GM12878 (cell line): ENCODE results near the gene KRT73. TPM values are rescaled to one million over a fixed set of nuclear protein-coding genes. Genes with fewer than 3 reads are reported as not detected.

Experiments
- ATAC-seq: fragments of 200-7000 bp; cut with Tn5 transposase; 3 replicates; pipeline ENCODE4 v1.9.1; 2020; ENCODE audit warnings: mild to moderate bottlenecking, moderate library complexity
- BruUV-seq: library from RNA; stranded (reverse); fragments of 400-500 nt; replicated peaks from 2 replicates; lab custom pipeline; 2021; lab: Mats Ljungman, UMichigan
- CTCF ChIA-PET: fragments of 300-600 bp; sonication (Branson Sonifier 250); formaldehyde crosslinking; extraction: SDS; loops from one replicate; lab custom pipeline; 2021; ENCODE audit warnings: inconsistent platforms; lab: Yijun Ruan, JAX
- POLR2A ChIA-PET: fragments of 350-600 bp; formaldehyde crosslinking; extraction: SDS; loops from one replicate; lab custom pipeline; 2021; ENCODE audit warnings: inconsistent platforms; lab: Charles Lee
- RAD21 ChIA-PET: fragments of 300-600 bp; sonication (Branson Sonifier 250); formaldehyde crosslinking; loops from one replicate; lab custom pipeline; 2023; ENCODE audit warnings: antibody characterized with exemption; ENCODE audit not compliant: unreplicated experiment; lab: Charles Lee
- SMC1A ChIA-PET: fragments of 300-600 bp; sonication (Branson Sonifier 250); formaldehyde crosslinking; loops from one replicate; lab custom pipeline; 2023; ENCODE audit not compliant: unreplicated experiment, uncharacterized antibody; lab: Charles Lee
- DNase-seq: peaks from one replicate; pipeline ENCODE4 v3.0.0-alpha.2; 2011; ENCODE audit warnings: low read depth, low spot score
- FAIRE-seq: peaks from 3 replicates; lab custom pipeline; 2011; peaks lifted over from hg19 to GRCh38; lab: Jason Lieb, UNC
- H2AFZ ChIP-seq: 2 replicates; pipeline ENCODE4 v1.6.0; 2011; ENCODE audit warnings: low read depth, low read length, control low read depth; ENCODE audit not compliant: control insufficient read depth
- H3K27ac ChIP-seq: 2 replicates; pipeline ENCODE4 v1.5.1; 2011; ENCODE audit warnings: control low read depth; ENCODE audit not compliant: control insufficient read depth, insufficient read depth
- H3K27me3 ChIP-seq, 2 experiments: replicated peaks in 1 of 2; 2 replicates each; pipeline versions ENCODE4 v1.6.0 to v1.6.1; 2011; ENCODE audit warnings: low read length in 1 of 2; ENCODE audit not compliant: control insufficient read depth in 2 of 2, insufficient read depth in 2 of 2
- H3K36me3 ChIP-seq, 2 experiments: 2 replicates each; pipeline ENCODE4 v1.5.1; 2011; ENCODE audit warnings: low read length in 1 of 2; ENCODE audit not compliant: control insufficient read depth in 2 of 2, insufficient read depth in 2 of 2
- H3K4me1 ChIP-seq: 2 replicates; pipeline ENCODE4 v1.6.1; 2011; ENCODE audit warnings: mild to moderate bottlenecking, low read length, moderate library complexity, mixed read lengths; ENCODE audit not compliant: control insufficient read depth, insufficient read depth
- H3K4me2 ChIP-seq: 2 replicates; pipeline ENCODE4 v1.6.0; 2011; ENCODE audit warnings: control low read depth; ENCODE audit not compliant: control insufficient read depth, insufficient read depth
- H3K4me3 ChIP-seq: fragments of 200-600 bp; sonication (generic); 2 replicates; pipeline ENCODE4 v1.5.1; 2016
- H3K79me2 ChIP-seq: 2 replicates; pipeline ENCODE4 v1.6.0; 2011; ENCODE audit warnings: low read length; ENCODE audit not compliant: control insufficient read depth, insufficient read depth
- H3K9ac ChIP-seq: 2 replicates; pipeline ENCODE4 v1.8.0; 2011; ENCODE audit warnings: low read length, control low read depth, mixed read lengths; ENCODE audit not compliant: control insufficient read depth, insufficient read depth
- H3K9me3 ChIP-seq: replicated peaks from 3 replicates; pipeline ENCODE4 v1.5.1; 2011; ENCODE audit warnings: mild to moderate bottlenecking, low read length; ENCODE audit not compliant: control insufficient read depth, insufficient read depth
- H4K20me1 ChIP-seq: 2 replicates; pipeline ENCODE4 v1.6.0; 2011; ENCODE audit not compliant: control insufficient read depth, insufficient read depth
- ASH2L ChIP-seq: fragments of 300-600, 200-600 bp; sonication (generic); IDR thresholded peaks from 2 replicates; pipeline ENCODE4 v1.6.1; 2017; ENCODE audit warnings: low read depth, mild to moderate bottlenecking, borderline replicate concordance
- BACH1 ChIP-seq: fragments of 450-650 bp; IDR thresholded peaks from 2 replicates; pipeline ENCODE4 v1.6.1; 2017; ENCODE audit warnings: mild to moderate bottlenecking, borderline replicate concordance
- JUNB ChIP-seq: IDR thresholded peaks from 2 replicates; pipeline ENCODE4 v1.6.1; 2016; ENCODE audit warnings: antibody characterized with exemption, mild to moderate bottlenecking
- MTA3 ChIP-seq: IDR thresholded peaks from 2 replicates; pipeline ENCODE4 v1.6.1; 2012; ENCODE audit warnings: low read length, inconsistent platforms, borderline replicate concordance
- PML ChIP-seq: IDR thresholded peaks from 2 replicates; pipeline ENCODE4 v1.6.1; 2012; ENCODE audit warnings: low read length, inconsistent platforms
- RFX5 ChIP-seq: IDR thresholded peaks from 2 replicates; pipeline ENCODE4 v1.6.1; 2011; ENCODE audit warnings: low read depth, low read length, improper control_type of control experiment
- WGBS: methylation state at CpG from one replicate; pipeline ENCODE4 v1.1.6; 2016; ENCODE audit warnings: low lambda C conversion rate; ENCODE audit not compliant: insufficient replicate concordance, insufficient coverage; ENCODE audit errors: missing lambda C conversion rate; 5-methylcytosine and 5-hydroxymethylcytosine counted together
- in situ Hi-C: fragments of 300-500 bp; cut with MboI; formaldehyde crosslinking; loops from 9 replicates; pipeline ENCODE4 v1.14.3; 2018; ENCODE audit warnings: mixed read lengths
- intact Hi-C: fragments of 100-400 bp; cut with micrococcal nuclease; formaldehyde crosslinking; loops from one replicate; pipeline ENCODE4 v1.14.2; 2022; ENCODE audit not compliant: unreplicated experiment
- polyA plus RNA-seq, 11 experiments: library from polyadenylated mRNA; depleted of rRNA in 4 of 11; unstranded in 6 of 11; stranded (reverse) in 5 of 11; fragments of >200 nt; fragmentation: Nextera tagmentation in 4 of 11; fragmentation: Illumina TruSeq in 1 of 11; extraction: Ambion mirVana in 4 of 11; extraction: Trizol in 1 of 11; gene quantifications; 1 replicate in 1 of 11; 2 replicates in 10 of 11; pipeline versions ENCODE4 v1.2.1 to v1.2.3, GENCODE V29; 2011 to 2016; ENCODE audit warnings: inconsistent platforms in 2 of 11, missing spikeins in 2 of 11, low read depth in 1 of 11
- total RNA-seq, 4 experiments: library from RNA; depleted of rRNA in 3 of 4; stranded (reverse); fragments of >200 nt in 3 of 4; fragmentation: Illumina TruSeq in 1 of 4; extraction: Trizol in 1 of 4; gene quantifications; 2 replicates each; pipeline versions ENCODE4 v1.2.1 to v1.2.3, GENCODE V29; 2013 to 2021
- TF ChIP-seq, protein P1 (sequence below): fragments of 450-650 bp; formaldehyde crosslinking; IDR thresholded peaks from 2 replicates; pipeline ENCODE4 v1.5.0; 2022; ENCODE audit warnings: mild to moderate bottlenecking, missing genetic modification characterization
- TF ChIP-seq, protein P2 (sequence below): fragments of 150-350 bp; IDR thresholded peaks from 2 replicates; pipeline ENCODE4 v1.6.1; 2014; ENCODE audit warnings: mild to moderate bottlenecking, low read depth, low read length
- TF ChIP-seq, protein P3 (sequence below): IDR thresholded peaks from 2 replicates; pipeline ENCODE4 v1.6.1; 2011; ENCODE audit warnings: borderline replicate concordance, low read depth, mild to moderate bottlenecking, moderate library complexity, mixed read lengths, low read length; ENCODE audit not compliant: insufficient read depth; ENCODE audit errors: extremely low read length

Gene KRT73
- total and polyA plus RNA-seq, 10 of the 15 experiments (the other 5 are each of a cell fraction or from before 2014, with no cell fraction given) = not detected

DNA sequence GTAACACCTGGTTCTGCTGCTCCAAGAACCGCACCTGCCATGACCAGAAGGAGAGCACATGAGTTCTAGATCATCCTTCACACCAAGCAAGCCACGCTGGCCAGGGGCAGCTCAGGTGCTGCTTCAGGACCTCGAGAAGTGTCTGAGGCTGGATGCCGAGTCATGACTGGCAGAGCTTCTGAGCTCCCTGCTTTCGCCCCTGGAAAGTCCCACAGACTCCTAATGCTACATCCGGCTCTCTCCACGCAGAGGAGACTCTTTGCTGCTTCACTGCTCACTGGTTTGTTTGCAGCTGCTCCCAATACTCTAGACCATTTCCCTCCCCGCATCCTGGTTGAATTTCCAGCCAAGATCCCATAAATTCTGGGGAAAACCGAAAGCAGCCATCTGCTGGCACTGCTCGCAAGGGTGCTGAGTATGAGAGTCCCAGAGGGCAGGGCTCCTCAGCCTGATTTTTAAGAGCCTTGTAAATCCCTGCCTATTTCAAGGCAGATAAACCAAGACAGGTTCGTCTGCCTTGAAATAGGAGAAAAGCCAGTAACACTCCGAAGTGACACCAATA is 32.2 kb upstream of the KRT73 start:
- Histone ChIP-seq H3K9me3 (no peaks in the 10 kb centered on the region), H3K4me2 (no peak overlapping the region), H2AFZ (no peak overlapping the region), H3K4me1 (no peaks in the 10 kb centered on the region), H3K27ac (no peak overlapping the region), H4K20me1 (no peaks in the 10 kb centered on the region; the same call in 1 of the 2 replicates), H3K27me3 (peaks cover 3% of the 10 kb centered on the region in 2 experiments; a peak in 2 of 4 replicates), H3K4me3 (no peak overlapping the region), H3K9ac (no peak overlapping the region), H3K36me3 (no peaks in the 10 kb centered on the region), H3K79me2 (no peaks in the 10 kb centered on the region)
- intact Hi-C loops (no loop called here), in situ Hi-C loops (no loop called here)
- RAD21 ChIA-PET = no interaction called here
- TF ChIP-seq, protein P1, sequence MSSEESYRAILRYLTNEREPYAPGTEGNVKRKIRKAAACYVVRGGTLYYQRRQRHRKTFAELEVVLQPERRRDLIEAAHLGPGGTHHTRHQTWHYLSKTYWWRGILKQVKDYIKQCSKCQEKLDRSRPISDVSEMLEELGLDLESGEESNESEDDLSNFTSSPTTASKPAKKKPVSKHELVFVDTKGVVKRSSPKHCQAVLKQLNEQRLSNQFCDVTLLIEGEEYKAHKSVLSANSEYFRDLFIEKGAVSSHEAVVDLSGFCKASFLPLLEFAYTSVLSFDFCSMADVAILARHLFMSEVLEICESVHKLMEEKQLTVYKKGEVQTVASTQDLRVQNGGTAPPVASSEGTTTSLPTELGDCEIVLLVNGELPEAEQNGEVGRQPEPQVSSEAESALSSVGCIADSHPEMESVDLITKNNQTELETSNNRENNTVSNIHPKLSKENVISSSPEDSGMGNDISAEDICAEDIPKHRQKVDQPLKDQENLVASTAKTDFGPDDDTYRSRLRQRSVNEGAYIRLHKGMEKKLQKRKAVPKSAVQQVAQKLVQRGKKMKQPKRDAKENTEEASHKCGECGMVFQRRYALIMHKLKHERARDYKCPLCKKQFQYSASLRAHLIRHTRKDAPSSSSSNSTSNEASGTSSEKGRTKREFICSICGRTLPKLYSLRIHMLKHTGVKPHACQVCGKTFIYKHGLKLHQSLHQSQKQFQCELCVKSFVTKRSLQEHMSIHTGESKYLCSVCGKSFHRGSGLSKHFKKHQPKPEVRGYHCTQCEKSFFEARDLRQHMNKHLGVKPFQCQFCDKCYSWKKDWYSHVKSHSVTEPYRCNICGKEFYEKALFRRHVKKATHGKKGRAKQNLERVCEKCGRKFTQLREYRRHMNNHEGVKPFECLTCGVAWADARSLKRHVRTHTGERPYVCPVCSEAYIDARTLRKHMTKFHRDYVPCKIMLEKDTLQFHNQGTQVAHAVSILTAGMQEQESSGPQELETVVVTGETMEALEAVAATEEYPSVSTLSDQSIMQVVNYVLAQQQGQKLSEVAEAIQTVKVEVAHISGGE = no peak
- TF ChIP-seq BACH1 = no peak
- TF ChIP-seq, protein P2, sequence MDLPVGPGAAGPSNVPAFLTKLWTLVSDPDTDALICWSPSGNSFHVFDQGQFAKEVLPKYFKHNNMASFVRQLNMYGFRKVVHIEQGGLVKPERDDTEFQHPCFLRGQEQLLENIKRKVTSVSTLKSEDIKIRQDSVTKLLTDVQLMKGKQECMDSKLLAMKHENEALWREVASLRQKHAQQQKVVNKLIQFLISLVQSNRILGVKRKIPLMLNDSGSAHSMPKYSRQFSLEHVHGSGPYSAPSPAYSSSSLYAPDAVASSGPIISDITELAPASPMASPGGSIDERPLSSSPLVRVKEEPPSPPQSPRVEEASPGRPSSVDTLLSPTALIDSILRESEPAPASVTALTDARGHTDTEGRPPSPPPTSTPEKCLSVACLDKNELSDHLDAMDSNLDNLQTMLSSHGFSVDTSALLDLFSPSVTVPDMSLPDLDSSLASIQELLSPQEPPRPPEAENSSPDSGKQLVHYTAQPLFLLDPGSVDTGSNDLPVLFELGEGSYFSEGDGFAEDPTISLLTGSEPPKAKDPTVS = no peak
- TF ChIP-seq MTA3 = no peak
- TF ChIP-seq PML = no peak
- TF ChIP-seq RFX5 = no peak
- no peak for TF ChIP-seq JUNB
- no peak for TF ChIP-seq ASH2L
- TF ChIP-seq, protein P3, sequence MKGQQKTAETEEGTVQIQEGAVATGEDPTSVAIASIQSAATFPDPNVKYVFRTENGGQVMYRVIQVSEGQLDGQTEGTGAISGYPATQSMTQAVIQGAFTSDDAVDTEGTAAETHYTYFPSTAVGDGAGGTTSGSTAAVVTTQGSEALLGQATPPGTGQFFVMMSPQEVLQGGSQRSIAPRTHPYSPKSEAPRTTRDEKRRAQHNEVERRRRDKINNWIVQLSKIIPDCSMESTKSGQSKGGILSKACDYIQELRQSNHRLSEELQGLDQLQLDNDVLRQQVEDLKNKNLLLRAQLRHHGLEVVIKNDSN = no peak
- 19% methylated on average over 12 of the region's 12 CpGs for WGBS
- POLR2A ChIA-PET = no interaction called here
- no peak for FAIRE-seq
- SMC1A ChIA-PET = no interaction called here
- ATAC-seq = peak; percentile 63
- DNase-seq = no peak
- no TSS peak for BruUV-seq
- CTCF ChIA-PET = interaction anchor here (0.8 kb wide), 1 partner anchor 230 kb away, joined by 5 read pairs; no protein-coding TSS in a partner anchor
